Panc1 (cell line): ENCODE measurements around the gene CCR5AS.
"Not testable (repeated sequence)": the region's sequence is repeated elsewhere in the genome, so short reads cannot be mapped to it uniquely, and the experiment has no call there.

Experiments used
- ATAC-seq: fragments of 200-7000 bp; cut with Tn5 transposase; 2 replicates; pipeline ENCODE4 v1.9.1; 2020; ENCODE audit warnings: mild to moderate bottlenecking, moderate library complexity
- BruUV-seq: library from RNA; stranded (reverse); fragments of 400-500 nt; replicated peaks from 2 replicates; lab custom pipeline; 2021; lab: Mats Ljungman, UMichigan
- CTCF ChIA-PET: fragments of 300-600 bp; sonication (Branson Sonifier 250); formaldehyde crosslinking; loops from one replicate; lab custom pipeline; 2022; ENCODE audit warnings: antibody characterized with exemption; lab: Charles Lee
- POLR2A ChIA-PET: fragments of 300-600 bp; sonication (Branson Sonifier 250); formaldehyde crosslinking; loops from one replicate; lab custom pipeline; 2022; ENCODE audit warnings: antibody characterized with exemption; lab: Charles Lee
- DNase-seq: peaks from one replicate; pipeline ENCODE4 v3.0.0-alpha.2; 2010; ENCODE audit warnings: low read depth, low spot score
- H3K27ac ChIP-seq: 2 replicates; pipeline ENCODE4 v1.5.1; 2011; ENCODE audit warnings: mild to moderate bottlenecking, low read length, inconsistent platforms
- H3K27me3 ChIP-seq: fragments of 200-500 bp; sonication (Bioruptor generic); 2 replicates; pipeline ENCODE4 v1.6.0; 2014; ENCODE audit warnings: low read length, inconsistent platforms; ENCODE audit not compliant: control insufficient read depth, insufficient read depth
- H3K36me3 ChIP-seq: fragments of 200-500 bp; sonication (Bioruptor generic); 2 replicates; pipeline ENCODE4 v1.5.1; 2014; ENCODE audit warnings: inconsistent platforms, mild to moderate bottlenecking, low read length, moderate library complexity; ENCODE audit not compliant: control insufficient read depth, insufficient read depth
- H3K4me1 ChIP-seq: 2 replicates; pipeline ENCODE4 v1.5.1; 2011; ENCODE audit warnings: inconsistent platforms, mild to moderate bottlenecking, low read length, moderate library complexity; ENCODE audit not compliant: control insufficient read depth, insufficient read depth
- H3K4me3 ChIP-seq, 2 experiments: 2 replicates each; pipeline ENCODE4 v1.5.1; 2011 to 2012; ENCODE audit warnings: low read depth in 2 of 2, low read length in 2 of 2, mild to moderate bottlenecking in 2 of 2, inconsistent platforms in 1 of 2, moderate library complexity in 1 of 2
- H3K9me3 ChIP-seq: fragments of 200-500 bp; sonication (Bioruptor generic); 2 replicates; pipeline ENCODE4 v1.5.1; 2014; ENCODE audit warnings: low read depth, mild to moderate bottlenecking, inconsistent platforms, low read length, moderate library complexity; ENCODE audit not compliant: control insufficient read depth, insufficient read depth
- POLR2AphosphoS5 ChIP-seq: IDR thresholded peaks from 2 replicates; pipeline ENCODE4 v1.6.1; 2012; ENCODE audit warnings: mild to moderate bottlenecking, low read depth, low read length, moderate library complexity
- SIN3A ChIP-seq: IDR thresholded peaks from 2 replicates; pipeline ENCODE4 v1.6.1; 2012; ENCODE audit warnings: low read depth, mild to moderate bottlenecking, low read length, moderate library complexity, borderline replicate concordance; ENCODE audit not compliant: insufficient read depth
- TCF7L2 ChIP-seq: IDR thresholded peaks from 2 replicates; pipeline ENCODE4 v1.6.1; 2011; ENCODE audit warnings: mild to moderate bottlenecking, low read depth, low read length, inconsistent platforms
- in situ Hi-C: cut with HindIII; loops from 2 replicates; pipeline ENCODE4 v1.10.0; 2016; ENCODE audit warnings: low sequenced_read_pairs, low pct_unique_long_range_greater_than_20kb
- intact Hi-C: fragments of 100-400 bp; cut with micrococcal nuclease; formaldehyde crosslinking; loops from one replicate; pipeline ENCODE4 v1.10.0; 2022; ENCODE audit not compliant: unreplicated experiment
- TF ChIP-seq, protein P1 (sequence below): fragments of 450-650 bp; IDR thresholded peaks from 2 replicates; pipeline ENCODE4 v1.5.1; 2017; ENCODE audit warnings: mild to moderate bottlenecking
- TF ChIP-seq, protein P2 (sequence below), 2 experiments: IDR thresholded peaks; 2 replicates each; pipeline ENCODE4 v1.6.1; 2011 to 2012; ENCODE audit warnings: low read depth in 2 of 2, control low read depth in 1 of 2, low read length in 1 of 2, mild to moderate bottlenecking in 1 of 2, moderate library complexity in 1 of 2; ENCODE audit not compliant: insufficient read depth in 1 of 2

CCR5AS gene

GRCh38 chr3:46405301-46406019 lies 1.4 kb downstream of the CCR5AS start:
- Histone ChIP-seq H3K27ac (no peak overlapping the region), H3K9me3 (no peaks in the 10 kb centered on the region), H3K27me3 (no peaks in the 10 kb centered on the region), H3K36me3 (no peaks in the 10 kb centered on the region), H3K4me1 (no peaks in the 10 kb centered on the region), H3K4me3 (no peak overlapping the region)
- ChIA-PET CTCF (no interaction called here), POLR2A (no interaction called here)
- TF ChIP-seq, protein P1, sequence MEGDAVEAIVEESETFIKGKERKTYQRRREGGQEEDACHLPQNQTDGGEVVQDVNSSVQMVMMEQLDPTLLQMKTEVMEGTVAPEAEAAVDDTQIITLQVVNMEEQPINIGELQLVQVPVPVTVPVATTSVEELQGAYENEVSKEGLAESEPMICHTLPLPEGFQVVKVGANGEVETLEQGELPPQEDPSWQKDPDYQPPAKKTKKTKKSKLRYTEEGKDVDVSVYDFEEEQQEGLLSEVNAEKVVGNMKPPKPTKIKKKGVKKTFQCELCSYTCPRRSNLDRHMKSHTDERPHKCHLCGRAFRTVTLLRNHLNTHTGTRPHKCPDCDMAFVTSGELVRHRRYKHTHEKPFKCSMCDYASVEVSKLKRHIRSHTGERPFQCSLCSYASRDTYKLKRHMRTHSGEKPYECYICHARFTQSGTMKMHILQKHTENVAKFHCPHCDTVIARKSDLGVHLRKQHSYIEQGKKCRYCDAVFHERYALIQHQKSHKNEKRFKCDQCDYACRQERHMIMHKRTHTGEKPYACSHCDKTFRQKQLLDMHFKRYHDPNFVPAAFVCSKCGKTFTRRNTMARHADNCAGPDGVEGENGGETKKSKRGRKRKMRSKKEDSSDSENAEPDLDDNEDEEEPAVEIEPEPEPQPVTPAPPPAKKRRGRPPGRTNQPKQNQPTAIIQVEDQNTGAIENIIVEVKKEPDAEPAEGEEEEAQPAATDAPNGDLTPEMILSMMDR = no peak
- no peak for TF ChIP-seq SIN3A
- TF ChIP-seq POLR2AphosphoS5 = no peak
- no peak for TF ChIP-seq TCF7L2
- TF ChIP-seq, protein P2, sequence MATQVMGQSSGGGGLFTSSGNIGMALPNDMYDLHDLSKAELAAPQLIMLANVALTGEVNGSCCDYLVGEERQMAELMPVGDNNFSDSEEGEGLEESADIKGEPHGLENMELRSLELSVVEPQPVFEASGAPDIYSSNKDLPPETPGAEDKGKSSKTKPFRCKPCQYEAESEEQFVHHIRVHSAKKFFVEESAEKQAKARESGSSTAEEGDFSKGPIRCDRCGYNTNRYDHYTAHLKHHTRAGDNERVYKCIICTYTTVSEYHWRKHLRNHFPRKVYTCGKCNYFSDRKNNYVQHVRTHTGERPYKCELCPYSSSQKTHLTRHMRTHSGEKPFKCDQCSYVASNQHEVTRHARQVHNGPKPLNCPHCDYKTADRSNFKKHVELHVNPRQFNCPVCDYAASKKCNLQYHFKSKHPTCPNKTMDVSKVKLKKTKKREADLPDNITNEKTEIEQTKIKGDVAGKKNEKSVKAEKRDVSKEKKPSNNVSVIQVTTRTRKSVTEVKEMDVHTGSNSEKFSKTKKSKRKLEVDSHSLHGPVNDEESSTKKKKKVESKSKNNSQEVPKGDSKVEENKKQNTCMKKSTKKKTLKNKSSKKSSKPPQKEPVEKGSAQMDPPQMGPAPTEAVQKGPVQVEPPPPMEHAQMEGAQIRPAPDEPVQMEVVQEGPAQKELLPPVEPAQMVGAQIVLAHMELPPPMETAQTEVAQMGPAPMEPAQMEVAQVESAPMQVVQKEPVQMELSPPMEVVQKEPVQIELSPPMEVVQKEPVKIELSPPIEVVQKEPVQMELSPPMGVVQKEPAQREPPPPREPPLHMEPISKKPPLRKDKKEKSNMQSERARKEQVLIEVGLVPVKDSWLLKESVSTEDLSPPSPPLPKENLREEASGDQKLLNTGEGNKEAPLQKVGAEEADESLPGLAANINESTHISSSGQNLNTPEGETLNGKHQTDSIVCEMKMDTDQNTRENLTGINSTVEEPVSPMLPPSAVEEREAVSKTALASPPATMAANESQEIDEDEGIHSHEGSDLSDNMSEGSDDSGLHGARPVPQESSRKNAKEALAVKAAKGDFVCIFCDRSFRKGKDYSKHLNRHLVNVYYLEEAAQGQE (IDR thresholded peaks at IDR 0.05; ENCODE audit: insufficient read depth in 1 of 2, low read depth in 2 of 2, low read length in 1 of 2) = no peak
- intact Hi-C loops (no loop called here), in situ Hi-C loops (no loop called here)
- BruUV-seq = no TSS peak
- DNase-seq (no peak), ATAC-seq (no peak)

DNA sequence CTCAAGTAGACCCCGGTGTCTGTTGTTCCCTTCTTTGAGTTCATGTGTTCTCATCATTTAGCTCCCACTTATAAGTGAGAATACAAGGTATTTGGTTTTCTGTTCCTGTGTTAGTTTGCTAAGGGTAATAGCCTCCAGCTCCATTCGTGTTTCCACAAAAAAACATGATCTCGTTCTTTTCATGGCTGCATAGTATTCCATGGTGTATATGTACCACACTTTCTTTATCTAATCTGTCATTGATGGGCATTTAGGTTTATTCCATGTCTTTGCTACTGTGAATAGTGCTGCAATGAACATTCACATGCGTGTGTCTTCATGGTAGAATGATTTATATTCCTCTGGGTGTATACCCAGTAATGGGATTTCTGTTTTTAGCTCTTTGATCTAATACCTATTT lies 4.0 kb downstream of the CCR5AS start:
- H3K4me1 ChIP-seq, ATAC-seq, H3K36me3 ChIP-seq, DNase-seq, H3K27ac ChIP-seq, in situ Hi-C loops, H3K9me3 ChIP-seq, CTCF ChIA-PET, BruUV-seq, intact Hi-C loops, H3K4me3 ChIP-seq, POLR2A ChIA-PET, H3K27me3 ChIP-seq: not testable (repeated sequence)

GRCh38 chr3:46401579-46401978 lies 5.3 kb downstream of the CCR5AS start:
- Histone ChIP-seq H3K36me3 (no peaks in the 10 kb centered on the region), H3K27ac (no peak overlapping the region), H3K27me3 (no peaks in the 10 kb centered on the region), H3K9me3 (no peaks in the 10 kb centered on the region), H3K4me3 (no peak overlapping the region), H3K4me1 (no peaks in the 10 kb centered on the region)
- CTCF ChIA-PET = no interaction called here
- DNase-seq (no peak), ATAC-seq (no peak)
- BruUV-seq = no TSS peak
- intact Hi-C loops (no loop called here), in situ Hi-C loops (no loop called here)
- POLR2A ChIA-PET = no interaction called here
- TF ChIP-seq, protein P1 = no peak
- TF ChIP-seq, protein P2 (IDR thresholded peaks at IDR 0.05; ENCODE audit: insufficient read depth in 1 of 2, low read depth in 2 of 2, low read length in 1 of 2) = no peak
- TF ChIP-seq SIN3A = no peak
- TF ChIP-seq TCF7L2 = no peak
- no peak for TF ChIP-seq POLR2AphosphoS5
